ENCODE data around the gene CCDC61.

The CCDC61 gene

GRCh38 chr19:46042252-46042883 is 47.1 kb downstream of the CCDC61 start:
- no peak for DNase-seq

DNA sequence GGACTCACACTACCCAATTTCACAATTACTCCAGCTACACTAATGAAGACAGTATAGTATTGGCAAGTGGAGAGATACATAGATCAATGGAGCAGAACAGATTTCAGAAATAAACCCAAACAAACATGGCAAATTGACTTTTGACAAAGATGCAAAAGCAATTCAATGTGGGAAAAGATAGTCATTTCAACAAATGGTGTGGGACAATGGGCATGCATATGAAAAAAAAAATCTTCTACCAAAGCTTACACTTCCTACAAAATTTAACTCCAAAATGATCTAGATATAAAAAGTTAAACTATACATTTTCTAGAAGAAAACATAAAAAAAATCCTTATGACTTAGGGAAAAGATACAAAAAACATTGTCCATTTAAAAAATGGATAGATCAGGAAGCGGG is 48.3 kb downstream of the CCDC61 start:
- no peak for DNase-seq

DNA sequence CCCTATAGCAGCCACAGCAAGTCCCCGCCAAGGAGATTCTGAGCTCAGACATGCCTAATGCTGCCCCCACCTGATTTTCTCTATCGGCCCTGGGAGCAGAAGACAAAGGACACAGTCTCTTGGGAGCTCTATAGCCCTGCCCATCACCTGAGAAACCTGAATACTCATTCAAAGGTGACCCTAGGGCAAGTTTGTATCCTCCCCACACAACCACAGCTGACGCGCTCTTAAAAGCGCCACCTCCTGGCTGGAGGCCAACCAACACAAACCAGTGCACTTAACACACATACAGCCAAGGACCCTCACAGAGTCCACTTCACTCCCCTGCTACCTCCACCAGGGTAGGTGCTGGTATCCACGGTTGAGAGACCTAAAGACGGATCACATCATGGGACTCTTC is 54.3 kb downstream of the CCDC61 start:
- no peak for DNase-seq

- DNase-seq = no peak
Observed at GRCh38 chr19:46052896-46053295, 57.6 kb downstream of the CCDC61 start.

DNA sequence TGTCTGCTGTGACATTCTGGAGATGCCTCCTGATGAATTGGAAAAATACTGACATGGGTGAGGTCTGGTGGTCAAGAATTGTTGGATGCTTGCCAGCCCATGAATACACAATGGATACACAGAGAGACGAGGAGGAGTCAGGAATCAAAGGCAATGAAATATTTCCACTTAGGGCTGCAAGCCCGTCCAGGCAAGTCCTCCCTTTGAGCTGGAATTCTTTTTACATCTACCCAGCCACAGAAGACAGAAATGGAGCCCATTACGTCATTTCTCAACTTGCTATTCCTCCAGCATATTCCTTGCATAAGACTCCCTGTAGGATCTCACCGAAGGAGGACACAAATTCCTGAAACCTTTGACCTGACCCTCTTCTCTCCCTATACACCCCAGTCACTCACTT is 61.3 kb downstream of the CCDC61 start:
- no peak for DNase-seq

DNA sequence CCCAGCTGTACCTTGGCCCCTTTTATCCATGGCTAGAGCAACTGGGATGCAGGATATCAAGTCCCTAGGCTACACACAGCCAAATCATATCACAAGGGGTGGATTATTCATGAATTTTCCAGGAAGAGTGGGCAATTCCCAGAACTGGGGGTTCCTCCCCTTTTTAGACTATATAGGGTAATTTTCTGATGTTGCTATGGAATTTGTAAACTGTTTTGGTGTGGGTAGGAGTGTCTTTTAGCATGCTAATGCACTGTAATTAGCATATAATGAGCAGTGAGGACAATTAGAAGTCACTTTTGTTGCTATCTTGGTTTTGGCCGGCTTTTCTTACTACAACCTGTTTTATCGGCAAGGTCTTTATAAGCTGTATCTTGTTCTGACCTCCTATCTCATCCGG is 63.5 kb downstream of the CCDC61 start:
- no peak for DNase-seq

DNA sequence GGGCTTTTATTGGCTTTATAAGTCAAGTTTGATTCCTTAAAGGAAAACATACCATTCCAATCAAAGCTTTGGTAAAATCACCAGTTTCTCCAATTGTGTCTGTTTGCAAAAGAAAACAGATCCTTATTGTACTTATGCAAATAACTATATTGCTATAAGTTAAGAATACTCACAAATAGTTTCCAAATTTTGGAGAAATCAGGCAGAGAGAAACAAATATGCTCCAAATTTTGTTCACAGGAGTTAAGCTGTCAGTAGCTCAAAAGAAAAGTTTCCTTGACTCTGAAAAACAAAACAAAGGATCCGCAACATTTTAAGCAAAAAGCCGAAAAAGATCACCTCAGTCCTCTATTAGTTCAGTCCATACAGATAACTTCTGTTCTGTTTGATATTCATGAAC is 64.7 kb downstream of the CCDC61 start:
- DNase-seq = no peak

DNA sequence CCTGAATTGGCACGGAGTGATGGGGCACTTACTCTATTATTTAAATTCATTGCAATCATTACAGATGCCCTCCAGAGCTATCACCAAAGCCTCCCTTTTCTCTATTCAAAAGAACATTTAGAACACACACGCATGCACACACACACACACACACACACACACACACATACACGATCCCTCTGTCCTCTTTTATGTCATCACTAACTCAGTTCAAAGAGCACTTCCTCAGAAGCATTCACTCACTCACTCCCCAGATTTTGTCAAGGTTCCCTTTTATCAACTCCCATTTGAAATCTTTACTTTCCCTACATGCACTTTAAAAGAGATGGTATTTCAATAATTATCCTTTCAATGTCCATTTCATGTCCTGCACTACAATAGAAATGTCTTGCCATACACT is 67.9 kb downstream of the CCDC61 start:
- DNase-seq = no peak

DNA sequence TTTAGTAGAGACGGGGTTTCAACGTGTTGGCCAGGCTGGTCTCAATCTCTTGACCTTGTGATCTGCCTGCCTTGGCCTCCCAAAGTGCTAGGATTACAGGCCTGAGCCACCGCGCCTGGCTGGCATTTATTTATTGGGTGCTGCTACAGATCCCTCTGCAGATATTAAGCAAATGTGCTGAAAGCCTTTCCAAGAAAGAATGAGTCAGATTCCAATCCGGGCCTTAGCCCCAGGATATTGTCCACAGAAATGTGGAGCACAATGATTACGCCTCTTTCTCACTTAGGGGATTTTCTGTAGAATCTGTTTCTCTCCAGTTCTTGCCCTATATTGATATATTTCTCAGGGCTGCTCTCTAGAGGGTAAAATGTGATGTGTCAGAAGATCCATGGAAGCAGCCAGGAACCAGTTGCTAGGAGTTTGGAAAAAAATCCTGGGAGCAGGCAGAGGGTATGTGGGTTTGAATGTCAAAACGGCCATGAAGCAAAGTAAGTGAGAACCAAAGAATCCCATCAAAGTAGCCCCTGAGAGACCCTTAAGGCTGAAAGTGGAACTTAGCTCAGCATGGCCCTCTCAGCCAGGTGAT is 70.3 kb downstream of the CCDC61 start:
- DNase-seq = no peak

DNA sequence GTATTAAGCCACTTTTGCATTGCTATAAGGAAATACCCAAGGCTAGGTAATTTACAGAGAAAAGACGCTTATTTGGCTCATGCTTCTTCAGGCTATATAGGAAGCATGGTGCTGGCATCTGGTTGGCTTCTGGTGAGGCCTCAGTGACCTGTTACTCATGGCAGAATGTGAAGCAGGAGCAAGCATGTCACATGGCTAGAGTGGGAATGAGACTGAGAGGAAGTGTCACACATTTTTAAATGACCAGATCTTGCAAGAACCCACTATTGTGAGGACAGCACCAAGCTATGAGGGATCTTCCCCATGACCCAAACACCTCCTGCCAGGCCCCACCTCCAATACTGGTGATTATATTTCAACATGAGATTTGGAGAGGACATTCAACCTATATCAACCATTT is 71.2 kb downstream of the CCDC61 start:
- DNase-seq = no peak

DNA sequence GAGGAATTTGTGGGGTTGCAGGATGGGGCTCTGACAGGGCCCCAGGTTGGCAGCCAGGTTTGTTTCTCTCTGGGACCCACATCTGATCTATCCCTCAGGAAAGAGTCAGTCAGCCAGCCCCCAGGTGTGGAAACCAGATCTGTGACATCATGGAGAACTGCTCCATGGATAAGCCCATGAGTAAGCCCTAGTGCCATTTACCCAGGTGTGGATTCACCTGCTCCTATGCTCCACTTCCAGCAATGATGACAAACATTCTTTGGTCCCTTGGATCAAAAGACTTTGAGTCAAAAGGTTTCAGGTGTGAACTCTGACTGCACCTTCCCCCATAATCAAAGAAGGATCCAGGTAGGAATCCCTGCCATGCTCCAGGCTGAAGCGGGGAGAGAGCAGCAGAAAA is 72.4 kb downstream of the CCDC61 start:
- DNase-seq = no peak
